Measurements from ENCODE around the gene EPHB1.

The EPHB1 gene

DNA sequence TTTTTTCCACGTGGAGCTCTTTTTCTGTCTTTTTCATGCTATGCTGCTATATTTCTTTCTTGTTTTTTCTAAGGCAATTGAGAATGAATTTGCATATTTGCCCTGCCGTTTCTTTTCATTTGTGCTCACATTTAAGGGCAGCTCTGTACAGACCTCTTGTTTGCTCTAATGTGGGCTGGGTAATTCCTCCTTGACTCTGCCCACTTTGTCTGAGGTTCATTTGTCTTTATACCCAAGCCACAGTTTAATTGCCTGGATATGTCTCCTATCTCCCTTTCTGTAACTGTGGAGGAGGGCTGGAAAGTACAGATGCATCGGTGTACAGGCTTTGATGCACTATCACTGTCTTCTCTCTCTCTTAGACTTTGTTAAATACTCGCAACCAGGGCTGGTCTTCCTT, 195.9 kb downstream of the EPHB1 start:
- TF ChIP-seq, protein P1, sequence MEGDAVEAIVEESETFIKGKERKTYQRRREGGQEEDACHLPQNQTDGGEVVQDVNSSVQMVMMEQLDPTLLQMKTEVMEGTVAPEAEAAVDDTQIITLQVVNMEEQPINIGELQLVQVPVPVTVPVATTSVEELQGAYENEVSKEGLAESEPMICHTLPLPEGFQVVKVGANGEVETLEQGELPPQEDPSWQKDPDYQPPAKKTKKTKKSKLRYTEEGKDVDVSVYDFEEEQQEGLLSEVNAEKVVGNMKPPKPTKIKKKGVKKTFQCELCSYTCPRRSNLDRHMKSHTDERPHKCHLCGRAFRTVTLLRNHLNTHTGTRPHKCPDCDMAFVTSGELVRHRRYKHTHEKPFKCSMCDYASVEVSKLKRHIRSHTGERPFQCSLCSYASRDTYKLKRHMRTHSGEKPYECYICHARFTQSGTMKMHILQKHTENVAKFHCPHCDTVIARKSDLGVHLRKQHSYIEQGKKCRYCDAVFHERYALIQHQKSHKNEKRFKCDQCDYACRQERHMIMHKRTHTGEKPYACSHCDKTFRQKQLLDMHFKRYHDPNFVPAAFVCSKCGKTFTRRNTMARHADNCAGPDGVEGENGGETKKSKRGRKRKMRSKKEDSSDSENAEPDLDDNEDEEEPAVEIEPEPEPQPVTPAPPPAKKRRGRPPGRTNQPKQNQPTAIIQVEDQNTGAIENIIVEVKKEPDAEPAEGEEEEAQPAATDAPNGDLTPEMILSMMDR (IDR thresholded peaks at IDR 0.05; ENCODE audit: low read depth, low read length) = no peak
- no peak for DNase-seq (ENCODE audit: low read depth, low spot score)
- no peak overlapping the region for H3K4me3 ChIP-seq (ENCODE audit: low read depth, low read length)
- in situ Hi-C loops (cut with HindIII; ENCODE audit: low sequenced_read_pairs) = no loop called here

DNA sequence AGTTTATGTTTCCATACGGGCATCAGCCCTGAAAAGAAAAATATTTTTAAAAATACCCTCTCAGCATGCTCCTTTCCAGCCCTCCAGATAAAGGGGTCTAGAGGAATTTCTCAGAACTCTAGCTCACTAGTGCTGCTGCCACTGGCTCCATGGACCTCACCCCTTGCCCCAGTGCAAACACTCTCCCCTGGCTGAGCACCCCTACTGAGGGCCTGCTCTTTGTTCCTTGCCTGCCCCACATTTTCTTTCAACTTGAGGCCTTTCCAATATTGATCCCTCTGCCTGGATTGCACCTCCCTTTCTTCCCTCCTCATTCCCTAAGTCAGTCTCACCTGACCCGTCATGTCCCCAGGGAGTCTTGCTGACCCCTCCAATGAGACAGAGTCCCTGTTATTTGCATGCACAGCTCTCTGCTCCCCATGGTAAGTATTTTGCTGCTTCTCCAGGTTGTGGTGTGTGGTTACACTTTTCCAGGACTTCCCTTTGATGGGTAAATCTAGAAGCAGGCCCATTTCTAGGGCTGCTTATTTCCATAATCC, 196.5 kb downstream of the EPHB1 start:
- TF ChIP-seq, protein P1 (IDR thresholded peaks at IDR 0.05; ENCODE audit: low read depth, low read length) = no peak
- in situ Hi-C loops (cut with HindIII; ENCODE audit: low sequenced_read_pairs) = no loop called here

DNA sequence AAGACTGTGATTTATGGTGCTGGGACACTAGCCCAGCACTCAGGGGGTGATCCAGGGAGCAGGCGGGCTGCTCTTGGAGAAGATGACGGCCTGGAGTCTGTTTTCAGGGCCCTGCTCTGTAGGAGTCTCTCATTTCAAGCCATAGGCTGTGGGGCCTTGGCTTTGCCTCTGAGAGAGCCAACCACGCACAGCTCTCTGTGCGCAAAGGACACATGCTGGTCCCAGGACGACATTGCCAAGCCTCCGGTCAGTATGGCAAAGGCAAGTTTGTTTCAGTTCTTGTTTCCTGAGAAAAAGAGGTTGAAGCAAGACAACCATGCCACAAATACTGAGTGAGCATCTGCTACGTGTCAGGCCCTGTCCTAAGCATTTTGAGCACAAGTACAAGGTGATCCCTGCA, 197.1 kb downstream of the EPHB1 start:
- in situ Hi-C loops (cut with HindIII; ENCODE audit: low sequenced_read_pairs) = no loop called here
- TF ChIP-seq, protein P1 (IDR thresholded peaks at IDR 0.05; ENCODE audit: low read depth, low read length) = no peak
- no peak overlapping the region for H3K4me3 ChIP-seq (ENCODE audit: low read depth, low read length)
- no peak for DNase-seq (ENCODE audit: low read depth, low spot score)

More for the DNA sequence above, 196.5 kb downstream of the EPHB1 start:
- no peak for DNase-seq (ENCODE audit: low read depth, low spot score)
- H3K4me3 ChIP-seq (ENCODE audit: low read depth, low read length) = no peak overlapping the region

DNA sequence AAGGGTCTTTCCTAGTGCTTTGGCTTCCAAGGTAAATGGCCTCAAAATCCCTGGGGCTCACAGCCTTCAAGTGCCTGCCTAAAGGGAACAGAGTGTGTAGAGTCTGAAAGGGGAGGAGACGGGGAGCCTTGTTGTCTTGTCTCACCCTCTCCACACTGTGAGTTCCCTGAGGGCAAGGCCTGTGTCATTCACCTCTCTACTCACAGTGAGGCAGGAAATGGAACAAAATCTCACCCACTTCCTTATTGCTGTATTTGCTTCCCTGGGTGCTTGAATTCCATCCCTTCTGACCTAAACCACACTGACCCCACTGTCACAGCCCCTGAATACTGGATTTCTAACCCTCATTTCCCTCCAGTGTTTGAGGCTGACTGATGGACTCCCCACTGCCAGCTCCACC, 197.5 kb downstream of the EPHB1 start:
- in situ Hi-C loops (cut with HindIII; ENCODE audit: low sequenced_read_pairs) = no loop called here
- TF ChIP-seq, protein P1 (IDR thresholded peaks at IDR 0.05; ENCODE audit: low read depth, low read length) = no peak
- no peak overlapping the region for H3K4me3 ChIP-seq (ENCODE audit: low read depth, low read length)
- no peak for DNase-seq (ENCODE audit: low read depth, low spot score)

DNA sequence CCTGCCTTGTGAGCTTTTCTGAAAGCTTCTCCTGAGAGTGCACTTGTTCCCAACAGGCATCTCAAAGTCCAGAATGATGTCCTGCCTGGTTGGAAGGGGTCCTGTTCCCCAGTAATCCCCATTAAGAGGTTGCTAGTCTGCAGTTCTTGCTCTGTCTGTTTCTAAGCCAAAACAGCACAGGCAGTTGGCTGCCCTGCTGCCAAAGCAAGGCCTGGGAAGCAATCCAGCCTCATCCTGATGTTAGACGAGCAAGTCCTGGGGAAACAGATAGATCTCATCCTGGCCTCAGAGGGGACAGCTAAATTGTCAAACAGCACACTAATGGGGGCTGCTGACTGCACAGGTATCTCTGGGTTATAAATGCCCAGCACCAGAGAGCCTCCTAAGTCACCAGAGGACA, 198.0 kb downstream of the EPHB1 start:
- TF ChIP-seq, protein P1 (IDR thresholded peaks at IDR 0.05; ENCODE audit: low read depth, low read length) = no peak
- in situ Hi-C loops (cut with HindIII; ENCODE audit: low sequenced_read_pairs) = no loop called here
- H3K4me3 ChIP-seq (ENCODE audit: low read depth, low read length) = no peak overlapping the region
- no peak for DNase-seq (ENCODE audit: low read depth, low spot score)

DNA sequence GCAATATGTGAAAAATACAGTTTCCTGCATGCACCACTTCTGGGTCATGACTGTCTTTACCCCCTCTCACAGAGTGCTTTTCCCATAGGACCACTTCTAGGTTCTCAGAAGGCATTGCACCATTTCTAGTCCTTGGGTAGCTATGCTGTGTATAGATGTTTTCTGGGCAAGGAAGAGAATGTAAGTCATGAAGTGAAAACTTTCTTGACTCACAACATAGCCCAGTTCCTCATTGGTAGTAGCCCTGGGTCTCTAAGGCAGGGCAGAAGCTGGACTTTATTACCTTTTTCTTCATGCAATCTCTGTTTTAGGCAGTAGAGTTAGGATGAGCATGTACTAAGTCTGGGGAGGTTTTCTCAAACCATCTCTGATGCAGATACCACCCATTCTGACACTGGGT, 203.1 kb downstream of the EPHB1 start:
- DNase-seq (ENCODE audit: low read depth, low spot score) = no peak
- in situ Hi-C loops (cut with HindIII; ENCODE audit: low sequenced_read_pairs) = no loop called here
- no peak overlapping the region for H3K4me3 ChIP-seq (ENCODE audit: low read depth, low read length)
- TF ChIP-seq, protein P1 (IDR thresholded peaks at IDR 0.05; ENCODE audit: low read depth, low read length) = no peak

DNA sequence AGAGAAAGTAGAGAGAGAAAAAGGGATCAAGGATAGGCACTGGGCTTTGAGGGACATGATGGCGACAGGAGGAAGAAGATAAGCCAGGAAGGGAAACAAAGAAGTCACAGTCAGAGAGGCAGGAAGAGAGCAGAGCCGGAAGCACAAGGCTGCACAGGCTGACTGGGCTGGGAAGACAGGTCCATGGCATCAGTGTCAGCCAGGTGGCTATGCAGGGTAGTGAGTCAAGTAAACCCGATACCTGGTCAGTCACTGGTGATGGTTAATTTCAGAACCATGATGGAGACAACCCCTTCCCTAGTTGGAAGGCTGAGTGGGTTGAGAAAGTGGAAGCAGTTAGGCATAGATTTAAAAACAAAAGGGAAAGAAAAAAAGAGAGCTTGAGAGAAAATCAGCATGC, 203.8 kb downstream of the EPHB1 start:
- TF ChIP-seq, protein P1 (IDR thresholded peaks at IDR 0.05; ENCODE audit: low read depth, low read length) = no peak
- DNase-seq (ENCODE audit: low read depth, low spot score) = no peak
- H3K4me3 ChIP-seq (ENCODE audit: low read depth, low read length) = no peak overlapping the region
- in situ Hi-C loops (cut with HindIII; ENCODE audit: low sequenced_read_pairs) = no loop called here

All from astrocyte of the spinal cord (primary cell).